Non-pigmented ciliary epithelial cell (primary cell): ENCODE measurements around the gene MMD.
"Not testable (repeated sequence)": the region's sequence is repeated elsewhere in the genome, so short reads cannot be mapped to it uniquely, and the experiment has no call there.

Experiments used
- DNase-seq: peaks from one replicate; pipeline ENCODE4 v3.0.0-alpha.2; 2010; ENCODE audit warnings: low read depth

MMD gene

DNA sequence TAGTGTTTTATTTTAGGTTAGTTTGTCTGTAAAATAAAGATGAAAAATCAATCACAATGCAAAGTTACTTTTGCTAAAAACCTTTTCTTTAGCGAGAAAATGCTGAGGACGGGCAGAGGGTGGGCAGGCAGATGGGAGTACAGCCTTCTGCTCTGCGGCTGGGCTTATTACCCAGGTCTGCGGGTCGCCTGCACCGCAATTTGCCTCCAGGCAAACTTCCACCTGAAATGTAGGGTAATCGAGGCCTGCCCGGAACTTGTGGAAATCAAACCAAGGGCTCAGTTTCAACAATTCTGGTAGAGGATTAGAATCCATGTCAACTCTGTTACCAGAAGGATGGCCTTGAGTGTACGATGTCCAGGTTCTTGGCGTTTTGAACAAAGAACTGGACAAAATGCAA, 22.3 kb upstream of the MMD start:
- DNase-seq = no peak

- DNase-seq = no peak
Measured at GRCh38 chr17:55442953-55443683, 21.5 kb upstream of the MMD start.

- no peak for DNase-seq
Measured at GRCh38 chr17:55442462-55442861, 20.8 kb upstream of the MMD start.

DNA sequence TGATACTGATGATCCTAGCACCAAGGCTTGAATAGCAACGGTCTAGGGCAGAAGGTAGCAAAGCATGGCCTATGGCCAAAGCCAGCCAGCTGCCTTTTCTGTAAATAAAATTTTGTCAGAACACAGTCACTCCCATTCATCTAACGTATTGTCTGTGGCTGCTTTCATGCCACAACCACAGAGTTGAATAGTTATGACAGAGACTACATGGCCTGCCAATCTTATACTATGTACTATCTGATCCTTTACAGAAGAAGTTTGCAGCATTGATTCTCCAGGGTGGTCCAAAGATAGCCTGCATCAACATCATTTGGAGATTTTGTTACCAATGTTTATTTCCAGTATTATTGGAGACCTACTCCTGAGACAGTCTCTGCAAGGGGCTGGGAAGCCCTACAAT, 19.9 kb upstream of the MMD start:
- DNase-seq = no peak

DNA sequence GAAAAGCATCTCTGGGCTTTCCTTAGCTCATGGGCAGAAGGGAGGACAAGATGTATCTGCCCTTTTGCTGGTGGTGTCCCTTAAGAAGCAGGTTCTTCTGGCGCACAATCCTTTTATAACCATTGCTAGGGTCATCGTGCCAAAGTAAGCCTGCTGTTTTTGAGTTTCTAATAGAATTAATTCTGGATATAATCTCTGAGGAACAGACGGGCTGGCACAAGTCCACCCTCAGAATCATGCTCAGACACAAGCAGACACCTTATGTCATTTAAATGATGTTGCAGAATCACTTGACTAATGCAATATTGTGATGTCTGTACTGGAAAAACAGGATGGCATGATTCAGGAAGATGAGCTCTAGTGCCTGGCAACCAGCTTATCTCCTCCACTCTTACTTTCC, 18.8 kb upstream of the MMD start:
- DNase-seq = no peak

- DNase-seq = no peak
Measured at GRCh38 chr17:55437159-55437605, 15.5 kb upstream of the MMD start.

DNA sequence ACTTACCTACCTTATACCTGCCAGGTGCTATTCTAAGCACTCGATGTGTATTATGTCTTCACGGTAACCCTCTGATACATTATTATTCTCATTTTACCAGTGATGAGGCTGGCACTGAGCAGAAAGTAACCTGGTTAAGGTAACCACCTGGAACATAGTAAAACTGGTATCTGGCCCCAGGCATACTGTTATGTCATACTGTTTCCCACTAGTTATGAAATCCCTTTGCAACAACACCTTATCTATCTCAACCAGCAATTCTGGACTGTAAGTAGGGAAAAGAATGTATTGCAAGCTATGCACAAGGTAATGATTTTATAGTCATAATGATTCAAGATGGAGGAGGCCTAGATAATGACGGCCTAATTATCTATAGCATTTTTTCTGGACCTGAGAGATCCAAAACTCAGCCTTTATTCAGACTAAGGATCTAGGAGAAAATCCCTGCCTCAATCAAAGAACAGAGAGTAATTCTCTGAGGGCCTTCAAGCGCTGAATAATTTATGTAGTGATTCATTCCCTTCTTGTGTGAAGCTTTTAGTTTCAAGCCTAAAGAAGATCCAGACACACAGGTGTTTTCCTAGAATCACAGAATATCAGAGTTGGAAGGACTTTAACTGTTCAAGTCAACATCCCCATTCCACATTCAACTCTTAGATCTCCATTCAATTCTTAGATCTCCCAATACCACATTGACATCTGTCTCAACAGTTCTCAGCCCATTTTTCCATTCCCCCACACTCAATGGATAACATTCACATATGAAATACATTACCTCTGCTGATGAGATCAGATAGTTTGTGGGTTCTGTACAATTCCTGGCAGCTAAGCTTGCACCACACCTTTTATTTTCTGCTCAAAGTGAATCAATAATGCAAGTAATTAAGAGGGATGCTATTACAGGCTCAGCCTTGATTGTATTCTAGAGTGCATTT, 14.9 kb upstream of the MMD start:
- no peak for DNase-seq

DNA sequence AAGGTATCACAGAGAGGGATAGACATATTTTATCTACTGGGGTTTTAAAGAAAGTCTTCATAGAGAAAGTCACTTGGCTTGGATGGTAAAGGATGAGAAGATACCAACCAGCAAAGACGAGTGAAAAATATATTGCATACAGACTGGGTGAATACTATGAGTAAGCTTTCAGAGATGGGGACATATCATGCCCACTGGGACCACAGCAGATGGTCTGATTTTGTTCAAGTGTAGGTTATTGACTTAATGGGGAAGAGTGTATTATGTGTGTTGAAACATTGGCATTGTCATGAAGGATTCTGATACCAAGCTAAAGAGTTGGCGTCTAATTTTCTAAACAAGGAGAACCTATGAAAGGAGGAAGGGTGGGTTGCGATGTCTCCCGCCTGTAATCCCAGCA, 13.8 kb upstream of the MMD start:
- no peak for DNase-seq

DNA sequence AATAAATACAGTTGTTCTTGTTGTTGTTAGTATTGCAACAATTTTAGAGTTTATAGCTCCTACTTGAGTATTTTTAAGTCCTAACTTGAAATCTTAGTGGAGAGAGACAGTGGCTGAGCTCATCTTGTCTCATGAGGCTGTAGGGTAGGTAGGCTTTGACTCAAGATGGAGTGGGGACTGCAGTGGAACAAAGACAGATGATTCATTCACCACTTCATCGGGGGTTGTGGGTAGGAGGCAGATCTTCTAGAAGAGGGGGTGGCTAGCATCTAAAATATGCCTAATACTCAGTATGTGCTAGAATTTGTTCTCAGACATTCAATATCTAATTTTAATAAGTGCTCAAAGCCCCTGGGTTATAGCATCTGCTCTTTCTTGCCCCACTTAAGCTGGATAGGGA, 13.1 kb upstream of the MMD start:
- DNase-seq = no peak

- peak; percentile 82 for DNase-seq
Measured at GRCh38 chr17:55433629-55434422, 12.2 kb upstream of the MMD start.

GRCh38 chr17:55433029-55433628, 11.5 kb upstream of the MMD start:
- DNase-seq = no peak

DNA sequence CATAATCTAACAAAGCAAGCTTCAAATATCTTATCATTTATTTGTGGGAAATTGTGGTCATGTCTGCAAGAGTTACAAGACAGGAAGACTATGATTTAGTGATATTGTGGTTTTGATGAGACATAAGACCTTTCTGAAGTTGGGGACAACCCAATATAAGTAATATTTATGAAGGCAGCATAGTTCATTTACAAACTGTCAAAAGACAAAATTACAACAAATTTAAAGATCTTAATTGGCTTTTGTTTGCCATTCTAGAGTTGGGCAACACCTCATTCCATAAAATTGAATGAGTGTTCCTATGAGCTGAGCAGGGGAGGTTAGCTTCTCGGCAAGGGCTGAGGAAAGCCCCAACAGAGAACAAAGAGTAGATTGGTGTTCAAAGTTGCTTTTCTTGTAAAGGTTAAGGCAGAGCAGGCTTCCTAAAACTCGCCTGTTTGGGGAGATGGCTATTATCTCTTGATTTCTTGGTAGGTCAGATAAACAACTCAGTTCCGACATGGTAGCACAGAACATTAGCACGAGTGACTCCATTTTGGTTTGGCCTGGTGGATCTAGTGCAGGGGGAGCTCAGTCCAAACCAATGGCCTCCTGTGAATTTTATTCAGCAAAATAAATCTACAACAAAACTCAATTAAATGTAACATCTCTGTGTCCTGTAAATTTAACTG, 10.9 kb upstream of the MMD start:
- DNase-seq = no peak

DNA sequence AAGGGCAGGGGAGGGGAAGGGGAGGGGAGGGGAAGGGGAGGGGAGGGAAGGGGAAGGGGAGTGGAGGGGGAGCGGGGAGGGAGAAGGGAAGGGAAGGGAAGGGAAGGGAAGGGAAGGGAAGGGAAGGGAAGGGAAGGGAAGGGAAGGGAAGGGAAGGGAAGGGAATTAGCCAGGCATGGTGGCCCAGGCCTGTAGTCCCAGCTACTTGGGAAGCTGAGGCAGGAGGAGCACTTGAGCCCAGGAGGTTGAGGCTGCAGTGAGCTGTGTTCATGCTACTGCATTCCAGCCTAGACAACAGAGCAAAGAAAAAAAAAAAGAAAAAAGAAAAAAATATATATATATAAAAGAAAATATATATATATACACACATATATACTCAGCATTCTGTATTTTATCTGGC, 10.3 kb upstream of the MMD start:
- not testable (repeated sequence) for DNase-seq

DNA sequence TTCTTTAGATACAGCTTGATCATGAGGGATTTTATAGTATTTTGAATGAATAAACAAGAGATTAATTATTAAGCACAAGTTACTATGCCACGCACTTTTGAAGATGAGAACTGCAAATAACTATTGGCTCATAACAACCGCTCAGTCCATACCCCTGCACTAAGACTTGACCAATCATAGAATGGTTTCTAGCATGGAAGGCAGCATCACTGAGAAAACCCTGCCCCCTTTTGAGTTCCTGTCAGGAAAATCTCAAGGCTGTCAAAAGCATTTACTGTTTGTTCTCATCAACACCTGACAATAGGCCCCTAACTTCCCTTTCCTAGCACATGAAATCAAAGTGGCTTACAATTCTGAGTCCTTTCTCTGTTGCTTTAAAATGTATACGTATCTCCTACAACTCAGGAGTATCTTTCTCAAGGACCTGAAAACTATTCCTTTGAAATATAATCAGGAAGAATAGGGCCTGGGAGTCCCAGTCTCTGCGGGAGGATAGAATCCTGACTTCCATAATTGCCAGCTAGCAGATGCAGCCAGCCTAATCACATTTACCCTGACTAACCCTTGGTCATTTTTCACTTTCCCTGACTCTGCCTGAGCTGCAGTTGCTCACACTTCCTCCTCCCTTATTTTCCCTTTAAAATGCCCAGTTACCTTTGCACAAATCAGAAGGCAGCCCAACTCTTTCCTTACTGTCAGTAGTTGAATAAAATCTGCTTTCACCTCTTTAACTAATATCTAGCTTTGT, 9.1 kb upstream of the MMD start:
- no peak for DNase-seq

DNA sequence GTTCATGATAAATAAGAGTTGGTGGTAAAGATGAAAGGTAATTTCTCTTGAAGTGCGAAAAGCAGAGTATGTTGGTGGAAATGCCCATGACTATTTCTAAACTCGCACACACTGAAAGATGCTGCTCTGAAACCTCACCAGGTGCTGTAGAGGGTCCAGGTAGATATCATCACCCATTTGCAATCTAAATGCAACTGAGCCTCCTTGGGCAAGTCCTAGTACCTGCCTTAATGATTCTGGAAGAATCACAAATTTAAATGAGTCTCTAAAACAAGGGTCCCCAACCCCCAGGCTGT, 5.9 kb upstream of the MMD start:
- no peak for DNase-seq

GRCh38 chr17:55426851-55427586, 5.4 kb upstream of the MMD start:
- DNase-seq = no peak

GRCh38 chr17:55424893-55425540, 3.4 kb upstream of the MMD start:
- no peak for DNase-seq

- DNase-seq = no peak
Measured at GRCh38 chr17:55423535-55423934, 1.9 kb upstream of the MMD start.

DNA sequence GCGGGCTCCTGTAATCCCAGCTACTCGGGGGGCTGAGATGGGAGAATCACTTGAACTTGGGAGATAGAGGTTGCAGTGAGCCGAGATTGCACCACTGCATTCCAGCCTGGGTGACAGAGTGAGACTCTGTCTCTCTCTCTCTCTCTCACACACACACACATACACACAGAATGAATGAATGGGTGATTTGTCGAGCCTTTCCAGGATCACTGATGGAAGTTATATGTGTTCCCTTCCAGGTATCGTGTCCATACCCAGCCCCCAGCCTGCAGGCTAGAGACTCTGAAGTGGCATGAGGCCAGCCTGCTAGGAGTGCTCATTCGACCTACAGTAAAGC, 1.2 kb upstream of the MMD start:
- DNase-seq = not testable (repeated sequence)

- no peak for DNase-seq
Measured at GRCh38 chr17:55420776-55421178, 858 bp downstream of the MMD start.
